Measurements from ENCODE around the gene LCE6A.

DNA sequence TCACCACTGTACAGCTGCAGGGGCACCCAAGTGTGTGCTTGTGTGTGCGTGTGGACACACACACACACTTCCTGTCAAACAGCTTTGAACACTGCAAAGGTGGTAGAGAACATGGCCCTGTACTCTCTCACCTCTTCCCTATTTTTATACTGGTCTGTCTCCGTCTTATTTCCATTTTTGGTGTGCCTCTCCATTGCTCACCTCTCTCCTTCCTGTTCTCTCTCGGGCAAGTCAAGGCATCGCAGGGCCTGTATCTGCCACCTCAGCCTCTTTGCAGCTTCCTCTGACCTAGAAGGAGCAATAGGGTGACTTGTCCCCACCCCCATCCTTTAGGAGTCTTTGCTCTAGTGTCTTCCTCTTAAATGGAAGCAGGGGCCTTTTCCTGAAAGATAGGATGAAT is 37.7 kb downstream of the LCE6A start:
- TF ChIP-seq CTCF (conservative IDR thresholded peaks at IDR 0.05; ENCODE audit: low read length) = no peak
- no peak for TF ChIP-seq EZH2phosphoT487 (IDR thresholded peaks at IDR 0.05; ENCODE audit: borderline replicate concordance)

Data from Loucy (cell line).